NOMO-1 treated with DMSO at 0.1 percent for 48 hours (cell line): Measurements from ENCODE around the gene LIG3.
"Not testable (repeated sequence)": the region's sequence is repeated elsewhere in the genome, so short reads cannot be mapped to it uniquely, and the experiment has no call there.

Source experiments
- DNase-seq: peaks from one replicate; lab custom pipeline; 2025; ENCODE audit not compliant: unreplicated experiment; lab: John Stamatoyannopoulos, UW

The LIG3 gene

DNA sequence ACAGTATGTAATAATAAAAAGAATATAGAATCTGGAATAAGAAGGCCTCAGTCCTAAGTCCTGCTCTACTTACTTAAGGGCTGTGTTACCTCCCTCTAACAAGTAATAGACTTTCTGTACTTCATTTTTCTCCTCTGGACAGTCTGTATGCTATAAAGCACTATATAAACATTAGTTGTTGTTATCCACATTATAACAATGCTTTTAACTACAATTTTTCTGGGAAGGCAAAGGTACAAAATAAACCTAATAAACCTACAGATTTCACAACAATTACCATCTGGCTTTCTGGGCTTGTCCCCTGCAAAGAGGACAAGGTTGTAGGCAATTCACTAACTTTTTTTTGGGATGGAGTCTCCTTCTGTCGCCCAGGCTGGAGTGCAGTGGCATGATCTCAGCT is 50.5 kb downstream of the LIG3 start:
- no peak for DNase-seq

DNA sequence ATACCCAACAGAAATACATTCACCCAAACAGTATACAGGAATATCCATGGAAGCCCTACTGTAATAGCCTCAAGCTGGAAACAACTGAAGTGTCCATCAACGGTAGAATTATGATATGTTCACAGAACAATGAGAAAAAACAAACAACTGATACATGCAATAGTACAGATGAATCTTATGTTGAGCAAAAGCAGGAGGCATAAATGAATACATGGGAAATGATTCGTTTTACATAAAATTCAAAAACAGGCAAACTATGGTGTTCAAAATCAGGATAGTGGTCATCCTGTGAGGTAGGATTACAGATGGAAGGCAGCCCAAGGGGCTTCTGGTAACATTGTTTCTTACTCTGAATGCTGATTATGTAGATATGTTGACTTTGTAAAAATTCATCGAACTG is 58.1 kb downstream of the LIG3 start:
- no peak for DNase-seq

- DNase-seq: no peak
These were observed 61.1 kb downstream of the LIG3 start for GRCh38 chr17:35041390-35041789.

GRCh38 chr17:35044181-35044580 is 63.9 kb downstream of the LIG3 start:
- no peak for DNase-seq

GRCh38 chr17:35045458-35045979 is 65.2 kb downstream of the LIG3 start:
- not testable (repeated sequence) for DNase-seq

DNA sequence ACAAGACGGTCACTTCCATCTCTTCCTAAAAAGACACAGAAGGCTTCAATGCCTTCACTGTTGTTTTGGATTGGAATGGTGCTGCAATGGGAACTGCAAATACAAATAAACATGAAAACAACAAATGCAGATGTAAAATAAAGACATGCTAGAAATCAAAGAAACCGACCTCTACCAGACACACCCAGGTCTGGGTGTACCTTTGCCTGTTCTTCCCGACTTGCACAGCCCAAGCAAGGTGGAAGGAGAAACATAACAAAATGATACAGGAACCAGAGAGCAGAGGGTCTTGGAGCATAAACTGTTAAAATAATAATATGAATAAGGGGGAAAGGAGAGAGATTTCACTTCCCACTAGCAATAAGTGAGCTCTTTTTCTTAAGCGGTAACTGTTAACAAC is 65.9 kb downstream of the LIG3 start:
- no peak for DNase-seq

DNA sequence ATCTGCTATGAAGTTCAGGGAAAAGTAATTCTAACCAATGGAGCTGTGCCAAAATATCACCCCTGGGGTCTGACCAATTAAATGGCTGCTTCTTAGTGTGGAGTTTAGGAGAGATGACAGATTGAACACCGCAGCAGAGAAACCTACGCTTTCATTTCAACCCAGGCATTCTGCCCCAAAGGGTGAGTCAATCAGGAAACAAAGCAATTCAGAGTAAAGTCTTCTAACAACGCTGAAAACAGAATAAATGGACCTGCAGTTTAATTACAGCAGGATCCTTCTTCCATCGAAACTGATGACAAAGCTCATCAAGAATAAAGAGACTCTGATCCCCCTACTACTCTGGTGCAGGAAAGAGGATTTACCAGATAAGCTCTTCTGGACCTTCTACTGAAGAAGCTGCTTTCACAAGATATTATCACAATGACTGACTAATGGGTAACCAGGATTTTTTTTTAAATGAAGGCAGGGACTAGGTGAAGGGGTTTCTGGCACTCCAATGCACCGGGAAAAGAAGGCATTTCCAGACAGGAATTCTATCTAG is 66.5 kb downstream of the LIG3 start:
- DNase-seq: peak; percentile 40

DNA sequence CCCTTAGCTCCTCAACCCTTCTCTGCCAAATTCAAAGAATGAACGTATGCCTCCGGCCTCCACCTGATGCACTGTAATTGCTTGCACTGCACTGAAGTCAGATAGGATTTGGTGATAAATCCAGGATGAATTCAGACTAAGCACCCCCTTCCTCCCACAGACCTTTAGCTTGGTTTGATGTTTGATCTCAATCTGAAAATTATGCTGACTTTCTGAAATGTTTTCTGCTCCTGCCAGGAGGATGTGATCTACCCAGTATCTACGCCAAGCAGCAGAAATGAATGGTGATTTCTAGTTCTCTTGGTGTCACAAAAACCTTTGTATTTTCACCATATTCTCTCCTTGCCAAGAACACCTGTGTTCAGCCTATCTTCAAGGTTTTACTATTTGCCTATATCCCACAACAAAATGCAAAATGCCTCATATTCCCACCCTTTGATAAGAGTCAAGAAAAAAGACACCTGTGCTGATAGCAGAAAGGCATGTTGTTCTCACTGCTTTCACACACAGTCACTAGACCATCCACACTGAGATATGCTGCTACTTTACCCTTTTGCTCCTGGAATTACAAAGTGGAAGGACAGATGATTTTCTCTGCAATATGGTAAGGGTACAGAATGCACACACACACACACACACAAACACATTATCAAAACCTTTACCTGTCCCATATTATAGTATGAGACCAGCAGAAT is 68.5 kb downstream of the LIG3 start:
- no peak for DNase-seq

DNA sequence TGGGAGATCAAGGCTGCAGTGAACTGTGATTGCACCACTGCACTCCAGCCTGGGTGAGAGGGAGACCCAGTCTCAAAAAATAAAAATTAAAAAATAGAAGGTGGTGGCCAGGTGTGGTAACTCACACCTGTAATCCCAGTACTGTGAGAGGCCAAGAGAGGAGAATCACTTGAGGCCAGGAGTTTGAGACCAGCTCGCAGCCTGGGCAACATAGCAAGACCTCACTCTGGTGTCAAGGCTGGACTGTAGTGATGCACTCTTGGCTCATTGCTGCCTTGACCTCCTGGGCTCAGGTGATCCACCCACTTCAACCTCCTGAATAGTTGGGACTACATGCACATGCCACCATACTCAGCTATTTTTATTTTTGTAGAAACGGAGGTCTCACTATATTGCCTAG is 69.9 kb downstream of the LIG3 start:
- no peak for DNase-seq

- peak; percentile 88 for DNase-seq
These were observed 70.9 kb downstream of the LIG3 start for GRCh38 chr17:35051183-35051578.

- peak; percentile 39 for DNase-seq
These were observed 71.4 kb downstream of the LIG3 start for GRCh38 chr17:35051579-35052240.

DNA sequence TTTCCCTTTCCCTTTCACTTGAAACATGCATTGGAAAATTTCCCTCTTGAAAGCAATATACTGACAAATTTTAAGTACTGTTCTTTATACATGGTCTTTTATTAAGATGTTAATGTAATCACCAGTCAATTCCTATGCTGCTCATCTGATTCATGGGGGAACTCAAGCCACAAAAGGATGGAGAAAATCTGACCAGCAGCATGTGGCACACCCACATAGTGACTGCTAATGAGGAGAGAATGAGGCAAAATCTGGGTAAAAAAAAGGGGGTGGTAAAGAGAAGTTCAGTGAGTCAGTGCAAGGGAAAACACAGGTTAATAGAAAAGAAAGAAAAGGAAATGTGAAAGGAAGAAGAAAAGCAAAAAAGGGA is 71.9 kb downstream of the LIG3 start:
- DNase-seq: peak; percentile 2

GRCh38 chr17:35052780-35053179 is 72.5 kb downstream of the LIG3 start:
- DNase-seq: no peak

- no peak for DNase-seq
These were observed 72.9 kb downstream of the LIG3 start for GRCh38 chr17:35053204-35053603.

DNA sequence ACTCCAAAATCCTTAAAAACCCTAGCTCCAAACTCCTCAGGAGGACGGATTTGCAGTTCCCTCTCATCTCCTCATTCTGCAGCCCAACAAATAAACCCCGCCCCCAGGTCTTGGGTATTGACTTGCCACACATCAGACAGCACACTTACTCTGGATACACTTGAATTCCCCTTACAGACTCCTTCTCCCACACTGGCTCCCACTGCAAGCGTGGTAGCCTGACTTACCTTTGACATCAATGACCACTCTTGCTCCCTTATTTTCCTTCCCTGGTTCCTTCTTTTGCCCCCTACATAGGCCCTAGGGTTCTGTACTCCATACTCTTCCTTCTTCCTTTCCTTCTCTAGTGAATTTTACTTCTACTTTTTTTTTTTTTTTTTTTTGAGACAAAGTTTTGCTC is 75.7 kb downstream of the LIG3 start:
- no peak for DNase-seq

DNA sequence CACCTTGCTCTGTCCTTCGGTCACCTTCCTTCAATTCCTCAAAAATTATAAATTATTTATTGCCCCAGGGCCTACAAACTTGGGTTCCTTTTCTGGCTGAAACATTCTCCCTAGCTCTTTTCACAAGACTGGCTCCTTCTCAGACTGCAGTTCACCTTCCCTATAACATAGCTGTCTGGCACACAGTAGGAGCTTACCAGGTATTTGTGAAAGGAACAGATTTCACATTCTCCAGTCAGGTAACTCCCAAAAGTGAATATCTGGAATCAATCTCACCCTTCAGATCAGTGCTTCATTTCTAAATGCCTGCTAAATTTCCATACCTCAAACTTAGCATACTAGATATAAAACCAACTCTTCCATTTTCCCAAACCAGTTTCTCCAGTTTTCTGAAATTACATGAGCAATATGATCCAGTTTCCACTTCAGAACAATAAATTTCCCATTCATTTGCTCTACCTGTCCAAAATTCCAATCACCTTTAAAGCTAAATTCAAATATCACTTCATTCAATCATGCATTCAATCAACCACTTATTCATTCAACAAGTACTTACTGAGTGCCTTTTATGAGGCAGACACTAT is 77.1 kb downstream of the LIG3 start:
- no peak for DNase-seq
